ENCODE measurements around the gene GLP2R.

GLP2R gene

DNA sequence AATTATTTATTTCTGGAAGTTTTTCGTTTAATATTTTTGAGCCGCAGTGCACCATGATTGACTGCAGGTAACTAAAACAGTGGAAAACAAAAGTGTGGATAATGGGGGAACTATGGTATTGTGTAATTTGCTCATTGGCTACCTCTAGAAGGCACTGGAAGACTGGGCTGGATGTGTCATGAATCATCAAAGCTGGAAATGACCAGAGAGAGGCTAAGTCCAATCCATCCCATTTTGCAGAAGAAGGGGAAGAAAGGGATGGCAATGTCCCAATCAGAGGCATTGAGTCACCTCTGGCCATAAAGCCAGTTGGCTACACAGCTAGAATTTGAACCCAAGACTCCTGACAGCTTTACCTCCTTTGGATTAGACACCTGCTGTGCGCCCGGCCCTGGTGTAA is 29.3 kb downstream of the GLP2R start:
- no peak for DNase-seq (ENCODE audit: low read depth)

DNA sequence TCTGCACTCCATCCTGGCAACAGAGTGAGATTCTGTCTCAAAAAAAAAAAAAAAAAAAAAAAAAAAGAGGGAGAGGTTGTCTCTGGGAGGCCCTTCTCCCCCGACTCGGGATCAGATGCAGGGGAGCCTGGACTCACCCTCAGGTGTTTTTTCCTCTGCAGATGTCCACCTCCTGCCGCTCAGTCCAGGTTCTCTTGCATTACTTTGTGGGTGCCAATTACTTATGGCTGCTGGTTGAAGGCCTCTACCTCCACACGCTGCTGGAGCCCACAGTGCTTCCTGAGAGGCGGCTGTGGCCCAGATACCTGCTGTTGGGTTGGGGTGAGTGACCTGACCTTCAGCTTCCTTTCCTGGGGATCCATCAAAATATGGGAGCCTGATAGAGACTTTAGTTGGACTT is 34.1 kb downstream of the GLP2R start:
- DNase-seq (ENCODE audit: low read depth): no peak

GRCh38 chr17:9860851-9861250 is 35.1 kb downstream of the GLP2R start:
- DNase-seq (ENCODE audit: low read depth): no peak

DNA sequence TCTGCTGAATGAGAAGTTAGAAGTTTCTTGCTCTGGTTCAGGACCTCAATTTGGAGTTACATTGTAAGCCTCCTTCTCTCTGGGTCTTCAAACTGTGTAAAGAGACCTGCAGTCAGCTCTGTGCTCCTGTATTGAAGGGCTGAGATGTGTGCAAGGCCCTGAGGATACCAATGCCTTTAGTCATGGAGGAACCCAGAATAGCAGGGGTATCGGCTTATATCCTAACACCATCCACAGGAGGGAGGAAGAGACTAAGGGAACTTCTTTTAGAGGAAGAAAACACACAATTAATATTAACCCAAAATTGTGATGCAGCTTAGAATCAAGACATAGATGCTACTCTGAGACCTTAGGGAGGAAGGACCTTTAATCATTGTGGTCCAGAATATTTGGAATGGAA is 36.5 kb downstream of the GLP2R start:
- DNase-seq (ENCODE audit: low read depth): no peak

DNA sequence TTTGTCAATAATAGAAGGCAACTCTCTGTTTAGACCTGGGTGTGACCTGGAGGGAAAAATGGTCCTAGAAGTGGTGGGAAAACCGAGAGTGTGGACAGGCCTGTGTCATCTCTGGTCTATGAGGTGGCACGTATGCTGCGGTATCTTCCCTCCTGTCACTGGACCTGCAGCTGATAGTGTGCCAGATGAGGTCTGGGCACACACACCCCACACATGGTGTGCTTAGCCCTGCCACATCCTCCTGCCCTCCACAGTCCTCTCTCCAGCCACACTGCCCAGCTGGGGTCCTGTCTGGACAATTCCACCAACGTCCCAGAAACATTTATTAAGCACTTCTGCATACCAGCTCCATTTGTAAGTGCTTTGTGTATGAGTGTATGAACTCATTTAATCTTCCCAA is 37.2 kb downstream of the GLP2R start:
- DNase-seq (ENCODE audit: low read depth): no peak

DNA sequence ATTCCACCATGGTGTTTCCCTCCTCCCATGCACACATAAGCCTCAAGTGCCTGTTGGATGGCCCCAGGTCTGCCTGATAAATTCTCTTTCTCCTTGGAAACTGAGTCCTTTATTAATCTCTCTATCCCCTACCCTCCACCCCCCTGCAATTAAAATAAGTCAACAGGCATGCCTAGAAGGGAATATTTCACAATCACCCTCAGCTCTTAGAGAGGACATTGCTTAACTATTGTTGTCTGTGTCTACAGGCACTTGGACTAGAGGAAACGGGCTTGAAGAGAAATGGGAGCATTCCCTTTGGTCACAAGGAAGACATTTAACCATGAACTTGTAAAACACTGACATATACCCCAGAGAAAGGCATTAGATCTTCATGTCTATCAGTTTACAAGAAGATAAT is 39.9 kb downstream of the GLP2R start:
- no peak for DNase-seq (ENCODE audit: low read depth)

GRCh38 chr17:9868552-9868951 is 42.8 kb downstream of the GLP2R start:
- DNase-seq (ENCODE audit: low read depth): no peak

DNA sequence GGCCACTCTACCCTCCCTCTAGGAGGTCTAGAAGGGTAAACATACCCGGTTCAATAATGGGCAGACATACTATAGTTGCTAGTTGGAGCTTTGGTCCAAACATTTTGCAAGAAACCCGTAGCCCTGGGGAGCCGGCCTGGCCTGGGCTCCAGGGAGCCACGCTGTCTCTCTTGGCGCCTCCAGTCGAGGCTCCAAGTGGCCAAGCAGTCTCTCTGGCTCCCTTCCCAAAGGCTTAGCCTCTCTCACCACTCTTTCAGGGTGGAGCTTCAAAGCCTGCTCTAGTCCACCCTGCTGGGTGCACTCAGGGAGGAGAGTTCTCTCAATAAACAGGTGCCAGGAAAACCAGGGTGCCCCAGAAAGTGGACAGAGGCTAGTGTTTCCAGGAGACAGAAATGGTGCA is 47.1 kb downstream of the GLP2R start:
- no peak for DNase-seq (ENCODE audit: low read depth)

DNA sequence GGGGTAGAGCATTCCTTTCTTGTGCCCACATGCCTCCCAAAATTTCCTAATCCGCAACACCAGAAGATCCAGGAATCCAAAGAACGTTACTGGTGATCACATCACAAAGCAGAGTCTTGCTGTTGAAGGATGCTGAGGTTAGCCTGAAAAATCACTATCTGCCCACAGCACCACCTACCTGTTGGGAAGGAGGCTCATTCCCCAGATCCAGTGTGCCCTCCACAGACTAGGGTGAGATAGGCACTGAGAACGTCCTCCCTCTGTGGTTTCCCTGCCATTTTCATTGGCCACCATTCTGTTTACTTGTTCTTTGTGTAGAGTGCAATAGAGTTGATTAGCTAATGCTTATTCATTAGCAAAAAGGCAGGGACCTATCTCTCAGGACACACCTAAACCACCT is 49.0 kb downstream of the GLP2R start:
- DNase-seq (ENCODE audit: low read depth): no peak

DNA sequence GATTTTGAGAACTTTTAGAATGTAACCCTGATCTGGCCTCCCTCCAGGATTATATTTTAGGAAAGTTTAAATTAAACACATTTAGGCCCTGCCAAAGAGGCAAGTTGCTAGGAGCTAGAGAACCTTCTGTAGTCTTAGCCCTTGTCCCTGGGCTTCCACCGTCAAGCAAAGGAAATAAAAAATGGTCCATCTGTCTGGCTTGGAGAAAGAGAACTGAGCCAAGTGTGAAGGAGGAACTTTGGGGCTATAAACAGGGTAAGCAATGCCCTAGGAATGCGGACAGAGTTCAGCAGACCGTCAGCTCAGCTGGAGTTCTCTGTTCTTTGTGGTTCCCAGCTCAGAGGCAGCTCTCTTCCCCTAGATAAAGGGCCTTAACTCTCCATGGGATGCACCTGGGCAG is 49.7 kb downstream of the GLP2R start:
- no peak for DNase-seq (ENCODE audit: low read depth)

DNA sequence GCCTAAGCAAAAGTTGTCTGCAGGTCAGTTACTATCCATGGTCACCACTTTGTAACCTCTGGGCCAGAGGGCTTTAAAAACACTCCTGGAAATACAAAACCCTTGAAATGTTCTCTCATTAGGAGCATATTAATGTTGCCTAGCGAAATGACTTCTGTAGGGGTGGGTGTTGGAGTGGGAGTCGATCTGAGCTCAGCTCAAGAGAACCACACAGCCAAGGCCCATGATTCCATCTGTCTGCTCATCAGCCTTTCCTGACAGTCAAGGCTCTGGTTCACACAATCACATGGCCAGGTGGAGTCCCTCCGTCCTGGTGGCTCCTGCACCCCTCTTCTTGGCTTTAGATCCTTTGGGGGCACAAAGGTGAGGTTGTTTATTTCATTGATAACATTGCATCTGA is 52.6 kb downstream of the GLP2R start:
- DNase-seq (ENCODE audit: low read depth): no peak

- no peak for DNase-seq (ENCODE audit: low read depth)
Measured at GRCh38 chr17:9878786-9879525, 53.2 kb downstream of the GLP2R start.

- no peak for DNase-seq (ENCODE audit: low read depth)
Measured at GRCh38 chr17:9880582-9880999, 54.9 kb downstream of the GLP2R start.

GRCh38 chr17:9883451-9883850 is 57.7 kb downstream of the GLP2R start:
- DNase-seq (ENCODE audit: low read depth): no peak

DNA sequence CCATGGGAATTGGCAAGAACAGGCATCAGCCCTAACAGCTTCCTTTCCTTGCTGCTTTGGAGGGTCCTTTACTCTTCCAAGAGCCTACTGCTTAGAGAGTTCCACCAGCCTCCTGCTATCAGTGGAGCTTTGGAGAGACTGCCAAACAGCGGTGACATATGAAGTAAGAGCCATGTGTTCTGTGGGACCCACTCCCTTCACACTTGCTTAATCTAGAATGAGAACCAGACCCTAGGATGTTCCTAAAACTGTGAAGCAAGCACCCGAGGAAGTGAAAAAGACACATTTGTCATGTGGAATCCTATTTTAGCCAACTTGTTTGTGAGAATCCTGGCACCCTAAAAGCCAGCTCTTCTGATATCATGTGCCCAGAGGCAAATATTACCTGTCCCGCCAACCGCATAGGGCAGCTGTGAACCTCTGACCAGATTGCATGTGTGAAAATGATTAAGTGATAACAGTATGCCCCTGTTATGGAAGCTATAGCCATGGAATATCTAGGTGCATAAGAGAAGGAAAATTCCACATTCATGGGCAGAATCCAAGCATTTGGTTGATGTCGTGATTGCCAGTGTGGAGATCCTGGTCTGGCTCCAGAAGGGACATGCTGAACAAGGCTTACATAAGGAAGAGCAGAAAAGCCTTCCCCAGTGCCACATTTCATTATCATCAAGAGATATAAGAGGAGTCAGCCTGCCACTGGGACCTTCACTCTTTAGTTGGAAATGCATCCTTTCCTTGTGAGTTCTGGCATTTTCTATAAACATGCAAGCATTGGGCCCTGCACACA is 60.6 kb downstream of the GLP2R start:
- DNase-seq (ENCODE audit: low read depth): no peak

- no peak for DNase-seq (ENCODE audit: low read depth)
Measured at GRCh38 chr17:9887508-9887907, 61.8 kb downstream of the GLP2R start.

GRCh38 chr17:9890124-9890523 is 64.4 kb downstream of the GLP2R start:
- DNase-seq (ENCODE audit: low read depth): no peak

- DNase-seq (ENCODE audit: low read depth): no peak
Measured at GRCh38 chr17:9893411-9894012, 67.8 kb downstream of the GLP2R start.

- DNase-seq (ENCODE audit: low read depth): no peak
Measured at GRCh38 chr17:9894231-9894630, 68.5 kb downstream of the GLP2R start.

DNA sequence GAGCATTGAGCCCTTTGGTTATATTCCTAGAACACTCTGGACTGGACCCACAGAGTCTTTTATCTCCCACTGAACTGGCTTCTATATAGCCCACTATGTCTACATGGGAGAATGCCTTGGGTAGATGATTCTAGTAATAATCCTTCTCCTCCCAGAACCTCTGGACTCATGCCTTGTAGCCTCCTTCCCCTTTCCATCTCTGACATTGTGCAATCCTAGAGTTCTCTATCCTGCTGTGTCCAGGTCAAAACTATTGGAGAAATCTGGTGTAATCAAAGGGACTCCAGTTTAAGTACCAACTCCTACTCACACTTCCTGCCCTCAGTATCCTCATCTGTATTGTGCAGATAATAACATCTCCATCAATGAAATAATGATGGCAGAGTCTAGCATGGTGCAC is 70.2 kb downstream of the GLP2R start:
- DNase-seq (ENCODE audit: low read depth): no peak

DNA sequence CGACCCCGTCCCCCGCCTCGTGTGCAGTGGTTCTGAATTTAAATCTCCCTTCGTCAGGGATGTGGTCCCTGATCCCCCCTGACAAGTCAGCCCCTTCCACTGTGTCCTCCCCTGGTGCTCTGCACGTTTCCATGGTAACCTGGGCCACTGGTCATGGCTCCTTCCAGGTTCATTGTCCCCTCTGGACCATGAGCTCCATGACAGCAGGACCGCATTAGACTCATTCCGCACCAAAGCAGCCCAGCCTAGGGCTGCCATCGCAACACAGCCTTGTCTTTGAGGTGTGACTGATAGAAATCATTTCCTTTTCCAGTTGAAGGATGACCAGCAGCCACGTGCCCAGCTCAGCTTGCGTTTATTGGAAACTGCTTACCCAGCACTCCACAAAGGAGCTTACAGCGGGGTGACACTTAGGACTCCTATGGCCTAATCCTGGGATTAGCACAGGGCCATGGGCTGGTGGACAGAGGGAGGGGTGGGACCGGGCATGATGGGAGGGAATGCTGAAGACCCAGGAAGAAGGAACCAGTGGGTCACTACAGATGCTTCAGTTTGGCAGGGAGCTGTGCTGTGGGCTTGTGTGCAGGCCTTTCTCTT is 71.7 kb downstream of the GLP2R start:
- no peak for DNase-seq (ENCODE audit: low read depth)

DNA sequence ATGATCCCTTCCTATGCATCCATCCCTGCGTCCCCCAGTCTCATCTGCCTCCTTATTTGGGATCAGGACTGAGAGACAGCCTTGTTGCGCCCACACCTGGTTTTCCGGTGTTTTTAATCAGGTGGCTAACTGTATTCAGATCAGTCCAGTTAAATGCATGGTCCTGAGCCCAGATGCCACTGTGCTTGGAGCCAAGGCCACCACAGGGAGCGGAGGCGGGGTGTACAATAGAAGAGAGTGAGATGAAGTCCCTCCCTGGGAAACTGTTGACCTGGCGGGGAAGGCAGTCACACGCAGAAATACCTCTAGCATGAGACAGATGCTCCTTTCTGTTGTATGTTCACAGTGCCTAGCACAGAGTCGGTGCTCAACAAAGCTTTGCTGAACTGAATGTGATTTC is 73.1 kb downstream of the GLP2R start:
- no peak for DNase-seq (ENCODE audit: low read depth)

All from stimulated activated CD8-positive, alpha-beta memory T cell treated with anti-CD3 and anti-CD28 coated beads, Interleukin-15, amount 100 ng/mL, for 1 hour (primary cell).